GM18909 (cell line): ENCODE data around the gene LST1.

ENCODE experiments used
- ATAC-seq: cut with Tn5 transposase; IDR thresholded peaks from one replicate; pipeline ENCODE4 v1.9.1; 2021; ENCODE audit warnings: mild to moderate bottlenecking; ENCODE audit not compliant: unreplicated experiment, poor library complexity

Gene LST1

DNA sequence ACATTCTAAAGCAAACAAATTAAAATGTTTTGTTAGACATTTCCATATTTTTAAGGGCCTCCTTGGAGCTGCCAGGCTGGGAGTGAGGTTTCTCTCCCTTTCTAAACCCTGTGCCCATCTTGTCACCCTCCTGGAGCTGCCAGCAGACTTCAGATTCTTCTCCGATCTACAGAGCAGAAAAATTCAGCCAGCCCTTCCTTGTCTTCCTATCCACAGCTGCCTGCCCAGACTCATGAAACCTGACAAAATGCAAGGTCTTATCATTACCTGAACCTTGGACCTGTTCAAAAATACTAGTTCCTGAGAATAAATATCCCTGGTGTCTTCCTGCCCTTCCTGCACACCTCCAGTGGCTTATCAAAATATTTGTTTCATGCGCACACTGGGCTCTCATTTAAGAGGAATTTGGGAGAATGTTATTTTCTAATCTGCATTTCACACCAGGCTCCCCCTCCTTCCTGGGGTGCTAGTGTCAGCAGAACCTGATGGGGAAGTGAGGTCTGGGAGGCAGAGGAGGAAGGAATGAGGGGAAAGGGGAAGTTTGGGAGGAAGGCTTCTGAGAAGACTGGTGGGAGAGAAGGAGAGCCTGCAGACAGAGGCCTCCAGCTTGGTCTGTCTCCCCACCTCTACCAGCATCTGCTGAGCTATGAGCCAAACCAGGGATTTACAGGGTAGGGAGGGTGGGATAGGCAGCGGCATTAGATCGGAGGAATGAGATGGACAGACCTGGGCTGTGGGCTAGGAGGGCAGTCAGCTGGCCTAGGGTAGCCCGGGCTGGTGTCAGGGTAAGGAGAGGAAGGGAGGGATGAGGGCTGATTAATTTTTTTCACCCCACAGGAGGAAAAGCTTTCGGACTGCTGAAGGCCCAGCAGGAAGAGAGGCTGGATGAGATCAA lies 28.9 kb downstream of the LST1 start, which contains the start of gene AIF1:
Gene AIF1, plus strand, starts transcription at position 551 of the 895 bp plus-strand sequence. Its CDS starts 96 bp downstream, at position 647.
- ATAC-seq: no peak

DNA sequence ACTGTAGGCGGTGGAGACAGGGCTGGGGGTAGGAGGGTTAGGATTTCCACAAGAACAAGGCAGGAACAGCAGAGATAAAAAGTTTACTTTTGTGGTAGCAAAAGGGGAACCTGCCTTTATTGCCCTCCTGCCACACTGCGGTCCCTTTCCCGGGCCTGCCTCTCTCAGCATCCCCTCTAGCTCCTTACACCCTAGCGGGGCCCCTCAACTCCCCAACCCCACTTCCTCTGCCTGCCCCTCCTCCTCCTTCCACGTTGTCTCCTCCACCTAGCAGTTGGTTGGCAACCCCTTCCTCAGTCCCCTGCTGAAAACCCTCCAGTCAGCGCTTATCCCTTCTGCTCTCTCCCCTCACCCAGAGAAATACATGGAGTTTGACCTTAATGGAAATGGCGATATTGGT lies 29.7 kb downstream of the LST1 start:
- ATAC-seq: no peak

DNA sequence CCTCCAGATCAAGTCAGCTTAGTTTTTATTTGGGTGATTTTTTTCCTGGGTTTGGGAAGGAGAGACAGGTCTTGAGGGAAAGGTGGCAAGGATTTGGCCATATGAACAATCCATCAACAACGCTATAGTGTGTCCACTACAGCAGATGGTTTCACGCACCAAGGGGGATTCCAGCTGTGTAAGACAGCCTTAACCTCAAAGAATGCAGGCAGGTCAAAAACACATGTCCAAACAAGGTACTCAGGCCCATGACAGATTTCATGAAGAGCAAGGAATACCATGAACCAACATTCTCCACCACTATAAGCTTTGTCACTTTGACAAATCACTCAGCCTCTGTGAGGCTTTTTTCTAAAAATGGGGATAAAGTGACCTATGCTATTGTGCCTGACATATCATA lies 30.9 kb downstream of the LST1 start:
- no peak for ATAC-seq

DNA sequence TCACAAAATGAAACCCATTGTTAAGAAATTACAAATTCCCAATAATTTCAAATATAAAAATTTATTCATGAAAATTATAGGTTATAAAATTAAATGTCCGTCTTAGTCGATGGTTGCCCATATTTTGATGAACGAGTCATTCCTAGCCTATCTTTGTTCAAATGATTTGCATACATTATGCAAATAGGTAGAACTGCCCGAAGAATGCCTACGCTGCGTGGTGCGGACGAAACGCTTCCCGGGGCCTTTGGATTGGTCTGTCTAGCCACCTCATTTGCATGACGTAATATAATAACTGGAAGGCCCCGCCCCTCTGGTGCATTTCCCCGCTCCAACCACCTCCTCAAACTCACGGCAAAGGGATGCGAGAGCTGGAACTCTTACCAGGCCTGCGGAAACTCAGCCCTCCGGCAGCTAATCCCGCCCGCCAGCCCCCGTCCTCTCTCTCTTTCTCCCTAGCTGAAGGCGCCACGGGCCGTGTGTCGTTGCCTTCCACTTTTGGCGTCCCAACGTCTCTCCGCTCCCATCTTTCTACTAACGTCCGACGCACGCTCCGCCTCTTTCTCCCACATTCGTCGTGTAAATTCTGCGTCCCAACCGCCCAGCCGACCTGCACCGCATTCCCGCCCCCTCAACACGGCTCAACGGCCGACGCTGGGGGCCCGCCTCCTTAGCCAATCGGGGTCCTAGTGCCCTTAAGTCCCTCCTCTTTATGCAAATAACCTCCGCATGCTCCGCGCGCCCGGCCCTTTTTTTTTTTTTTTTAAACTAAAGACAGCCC lies 33.9 kb downstream of the LST1 start:
- ATAC-seq: peak; percentile 82

DNA sequence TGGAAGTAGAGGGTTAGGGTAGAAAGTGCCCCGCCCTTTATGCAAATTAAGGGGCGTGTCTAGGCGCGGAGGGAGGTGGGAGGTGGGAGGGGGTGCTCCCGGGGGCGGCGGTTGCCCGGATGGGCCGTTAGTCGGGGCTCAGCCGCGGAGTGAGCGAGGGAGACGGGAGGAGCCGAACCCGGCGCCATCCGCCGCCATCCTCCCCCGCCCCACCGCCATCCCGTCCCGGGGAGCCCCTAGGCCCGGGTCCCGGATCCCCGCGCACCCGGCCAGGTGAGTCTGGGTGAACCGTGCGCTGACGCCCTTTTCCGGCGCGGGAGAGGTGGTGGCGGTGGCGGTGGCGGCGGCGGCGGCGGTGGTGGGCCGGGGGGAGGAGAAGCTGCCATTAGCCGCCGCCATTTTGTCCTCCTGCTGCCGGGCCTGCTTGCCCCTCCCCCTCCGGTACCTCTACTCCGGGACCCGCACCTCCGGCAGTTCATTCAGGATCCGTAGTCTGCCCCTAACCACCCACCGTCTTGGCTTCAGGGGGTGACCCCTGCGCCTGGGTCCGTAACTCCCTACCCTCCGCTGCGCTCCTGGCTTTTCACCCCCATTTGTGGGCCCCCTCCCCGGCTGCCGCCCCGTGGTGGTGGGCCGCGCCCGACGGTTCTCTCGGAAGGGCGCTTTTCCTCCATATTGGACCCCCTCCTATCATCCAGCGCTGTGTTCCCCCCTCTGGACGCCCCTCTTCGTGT lies 34.7 kb downstream of the LST1 start, which contains the start of gene PRRC2A:
Gene PRRC2A, plus strand, starts transcription at position 130 of the 734 bp plus-strand sequence. CDS start 2,075 bp downstream, outside the sequence.
- ATAC-seq: peak; percentile 43

DNA sequence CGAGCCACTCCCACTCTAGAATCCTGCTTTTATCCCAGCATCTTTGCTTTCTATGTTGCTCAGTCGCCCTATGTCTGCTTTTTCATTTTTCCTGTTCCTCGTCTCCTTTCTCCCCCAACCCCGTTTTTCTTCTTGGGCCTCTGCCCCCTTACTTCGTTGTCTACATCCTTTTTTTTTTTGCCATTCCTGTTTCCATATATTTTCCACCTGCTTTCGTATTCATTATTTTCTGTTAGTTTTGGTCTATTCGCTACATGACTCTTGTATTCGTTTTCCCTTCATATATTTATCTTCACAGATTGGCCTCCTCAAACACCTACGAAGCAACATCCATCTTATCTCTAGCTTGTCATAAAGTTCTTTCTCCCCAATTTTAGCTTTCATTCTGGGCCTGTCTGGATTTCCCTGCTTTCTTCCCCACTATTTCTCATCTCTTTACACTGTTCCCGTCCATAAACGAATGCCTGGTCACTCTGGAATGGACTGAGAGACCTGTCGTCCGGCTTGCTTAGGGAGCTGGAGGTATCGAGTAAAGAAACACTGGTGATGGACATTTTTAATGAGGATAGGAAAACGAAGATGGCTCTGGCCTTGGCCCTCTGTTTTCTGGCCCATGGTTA lies 35.4 kb downstream of the LST1 start:
- no peak for ATAC-seq

DNA sequence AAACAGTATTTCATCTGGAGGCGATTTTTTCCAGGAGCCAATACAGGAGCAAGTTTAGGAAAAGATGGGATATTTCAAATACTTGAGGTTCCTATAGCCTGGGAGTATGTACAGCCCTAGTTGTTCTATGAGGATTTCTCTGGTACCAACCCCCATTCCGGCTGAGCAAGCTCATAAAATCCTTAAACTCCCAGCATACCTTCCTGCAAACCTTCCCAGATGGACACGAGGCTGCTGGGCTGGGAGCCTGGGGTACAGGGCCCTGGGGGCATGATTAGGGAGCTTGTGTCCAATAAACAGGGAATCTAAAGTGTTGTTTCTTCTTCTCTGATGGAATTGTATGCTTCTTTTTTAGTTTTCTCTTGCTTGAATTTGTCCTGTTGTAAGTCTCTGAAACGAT lies 35.9 kb downstream of the LST1 start:
- ATAC-seq: no peak

DNA sequence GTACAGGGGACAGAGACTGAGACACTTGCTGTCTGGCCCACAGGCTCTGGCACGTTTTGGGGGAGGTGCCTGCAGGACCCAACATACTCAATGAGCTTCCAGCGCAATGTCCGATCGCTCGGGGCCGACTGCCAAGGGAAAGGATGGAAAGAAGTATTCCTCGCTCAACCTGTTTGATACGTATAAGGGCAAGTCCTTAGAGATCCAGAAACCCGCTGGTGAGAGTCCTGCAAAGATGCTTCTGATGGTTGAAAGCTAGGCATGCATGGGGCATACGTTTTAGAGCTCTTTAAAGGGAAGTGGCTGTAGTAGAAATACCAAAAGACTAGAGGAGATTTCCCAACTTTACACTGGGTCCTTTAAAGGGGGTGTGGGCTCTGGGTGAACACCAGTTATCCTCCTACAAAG lies 36.6 kb downstream of the LST1 start:
- no peak for ATAC-seq

DNA sequence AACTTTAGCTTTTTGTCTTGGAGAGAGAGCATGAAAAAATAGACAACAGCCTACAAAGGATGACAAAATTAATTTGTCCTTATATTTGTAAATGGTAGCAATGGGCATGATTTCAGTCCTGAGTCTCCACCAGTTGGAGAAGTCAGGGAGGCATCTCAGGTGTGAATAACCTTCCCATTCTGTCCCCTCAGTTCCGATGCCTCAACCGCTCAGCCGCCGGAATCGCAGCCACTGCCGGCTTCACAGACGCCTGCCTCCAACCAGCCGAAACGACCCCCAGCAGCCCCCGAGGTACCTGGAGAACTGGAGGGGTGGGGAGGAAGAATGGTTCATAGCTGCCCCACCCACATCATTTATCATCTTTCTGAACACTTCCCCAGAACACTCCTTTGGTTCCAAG lies 38.0 kb downstream of the LST1 start:
- ATAC-seq: no peak

DNA sequence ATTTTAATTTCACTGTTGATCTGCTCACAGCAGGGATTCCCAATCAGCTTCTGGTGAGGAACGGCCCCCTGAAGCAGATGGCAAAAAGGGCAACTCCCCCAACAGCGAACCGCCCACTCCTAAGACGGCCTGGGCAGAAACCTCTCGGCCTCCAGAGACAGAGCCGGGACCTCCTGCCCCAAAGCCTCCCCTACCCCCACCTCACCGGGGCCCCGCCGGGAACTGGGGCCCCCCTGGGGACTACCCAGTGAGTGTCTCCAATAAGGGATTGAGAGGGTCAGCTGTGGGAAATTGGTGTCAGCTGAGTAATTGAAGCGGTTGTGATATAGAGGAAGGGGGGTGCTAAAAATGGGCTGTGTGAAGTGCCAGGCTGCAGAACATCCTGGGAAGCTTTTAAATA lies 40.9 kb downstream of the LST1 start:
- no peak for ATAC-seq

DNA sequence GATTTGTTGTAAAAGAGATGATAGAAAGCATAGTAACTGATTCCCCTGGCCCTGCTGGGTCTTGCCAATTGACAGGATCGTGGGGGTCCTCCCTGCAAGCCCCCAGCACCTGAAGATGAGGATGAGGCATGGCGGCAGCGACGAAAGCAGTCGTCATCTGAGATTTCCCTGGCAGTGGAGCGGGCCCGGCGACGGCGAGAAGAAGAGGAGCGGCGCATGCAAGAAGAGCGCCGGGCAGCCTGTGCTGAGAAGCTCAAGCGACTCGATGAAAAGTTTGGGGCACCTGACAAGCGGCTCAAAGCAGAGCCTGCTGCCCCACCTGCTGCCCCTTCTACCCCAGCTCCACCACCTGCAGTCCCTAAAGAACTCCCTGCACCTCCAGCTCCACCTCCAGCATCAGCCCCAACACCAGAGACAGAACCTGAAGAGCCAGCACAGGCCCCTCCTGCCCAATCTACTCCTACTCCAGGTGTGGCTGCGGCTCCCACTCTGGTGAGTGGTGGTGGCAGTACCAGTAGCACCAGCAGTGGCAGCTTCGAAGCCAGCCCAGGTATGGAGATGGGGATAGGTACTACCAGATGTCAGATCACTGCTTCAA lies 41.7 kb downstream of the LST1 start:
- no peak for ATAC-seq

DNA sequence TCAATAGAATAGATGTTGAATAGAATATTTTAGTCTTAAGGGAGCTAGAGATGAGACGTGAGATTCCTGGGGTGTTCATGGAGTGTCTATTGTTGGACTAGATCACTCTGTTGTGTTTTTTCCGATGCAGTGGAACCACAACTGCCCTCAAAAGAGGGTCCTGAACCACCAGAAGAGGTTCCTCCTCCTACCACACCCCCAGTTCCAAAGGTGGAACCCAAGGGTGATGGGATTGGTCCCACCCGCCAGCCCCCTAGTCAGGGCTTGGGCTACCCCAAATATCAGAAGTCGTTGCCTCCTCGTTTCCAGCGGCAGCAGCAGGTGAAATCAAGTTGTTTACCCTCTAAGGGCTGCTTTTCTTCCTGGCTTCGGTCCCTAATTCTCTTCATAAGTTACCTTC lies 42.9 kb downstream of the LST1 start:
- ATAC-seq: no peak

DNA sequence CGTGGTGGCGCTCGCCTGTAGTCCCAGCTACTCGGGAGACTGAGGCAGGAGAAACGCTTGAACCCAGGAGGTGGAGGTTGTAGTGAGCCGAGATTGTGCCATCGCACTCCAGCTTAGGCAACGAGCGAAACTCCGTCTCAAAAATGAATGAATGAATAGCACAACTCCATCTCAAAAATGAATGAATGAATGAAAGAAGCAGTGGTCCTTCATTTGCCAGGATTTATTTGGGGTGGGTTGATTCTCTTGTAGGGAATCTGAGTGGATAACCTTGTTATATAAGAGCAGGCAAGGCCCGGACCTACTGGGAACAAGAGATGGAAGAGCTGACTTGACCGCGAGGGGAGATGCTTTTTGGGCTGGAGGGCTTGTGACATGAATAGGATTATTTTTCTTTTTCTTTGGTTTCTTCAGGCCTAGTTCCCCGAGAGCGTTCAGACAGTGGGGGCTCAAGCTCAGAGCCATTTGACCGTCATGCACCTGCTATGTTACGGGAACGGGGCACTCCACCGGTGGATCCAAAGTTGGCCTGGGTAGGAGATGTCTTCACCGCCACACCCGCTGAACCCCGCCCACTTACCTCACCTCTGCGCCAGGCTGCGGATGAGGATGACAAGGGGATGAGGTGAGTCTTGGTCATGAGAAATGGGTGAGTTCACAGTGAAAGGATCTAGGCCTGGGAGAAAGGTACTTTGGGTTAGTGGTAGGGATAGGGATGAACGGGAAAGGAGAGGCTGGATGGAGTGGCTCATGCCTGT lies 44.3 kb downstream of the LST1 start:
- no peak for ATAC-seq

DNA sequence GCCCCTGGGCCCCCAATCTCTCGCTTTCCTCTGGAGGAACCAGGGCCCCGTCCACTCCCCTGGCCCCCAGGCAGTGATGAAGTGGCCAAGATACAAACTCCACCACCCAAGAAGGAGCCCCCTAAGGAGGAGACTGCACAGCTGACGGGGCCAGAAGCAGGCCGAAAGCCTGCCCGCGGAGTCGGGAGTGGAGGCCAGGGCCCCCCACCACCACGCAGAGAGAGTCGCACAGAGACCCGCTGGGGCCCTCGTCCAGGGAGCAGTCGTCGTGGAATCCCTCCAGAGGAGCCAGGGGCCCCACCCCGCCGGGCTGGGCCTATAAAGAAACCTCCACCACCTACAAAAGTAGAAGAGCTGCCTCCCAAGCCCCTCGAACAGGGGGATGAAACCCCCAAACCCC lies 45.1 kb downstream of the LST1 start:
- no peak for ATAC-seq

DNA sequence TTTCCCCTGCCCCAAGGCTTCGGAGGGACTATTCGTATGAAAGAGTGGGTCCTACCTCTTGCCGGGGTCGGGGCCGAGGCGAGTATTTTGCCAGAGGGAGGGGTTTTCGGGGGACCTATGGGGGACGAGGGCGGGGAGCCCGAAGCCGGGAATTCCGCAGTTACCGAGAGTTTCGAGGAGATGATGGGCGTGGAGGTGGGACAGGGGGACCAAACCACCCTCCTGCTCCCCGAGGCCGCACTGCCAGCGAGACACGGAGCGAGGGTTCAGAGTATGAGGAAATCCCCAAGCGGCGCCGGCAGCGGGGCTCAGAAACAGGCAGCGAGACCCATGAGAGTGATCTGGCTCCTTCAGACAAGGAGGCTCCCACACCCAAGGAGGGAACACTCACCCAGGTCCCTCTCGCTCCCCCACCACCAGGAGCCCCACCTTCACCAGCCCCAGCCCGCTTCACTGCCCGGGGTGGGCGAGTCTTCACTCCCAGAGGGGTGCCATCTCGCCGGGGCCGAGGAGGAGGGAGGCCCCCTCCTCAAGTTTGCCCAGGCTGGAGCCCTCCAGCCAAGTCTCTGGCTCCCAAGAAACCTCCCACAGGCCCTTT lies 45.7 kb downstream of the LST1 start:
- ATAC-seq: no peak

DNA sequence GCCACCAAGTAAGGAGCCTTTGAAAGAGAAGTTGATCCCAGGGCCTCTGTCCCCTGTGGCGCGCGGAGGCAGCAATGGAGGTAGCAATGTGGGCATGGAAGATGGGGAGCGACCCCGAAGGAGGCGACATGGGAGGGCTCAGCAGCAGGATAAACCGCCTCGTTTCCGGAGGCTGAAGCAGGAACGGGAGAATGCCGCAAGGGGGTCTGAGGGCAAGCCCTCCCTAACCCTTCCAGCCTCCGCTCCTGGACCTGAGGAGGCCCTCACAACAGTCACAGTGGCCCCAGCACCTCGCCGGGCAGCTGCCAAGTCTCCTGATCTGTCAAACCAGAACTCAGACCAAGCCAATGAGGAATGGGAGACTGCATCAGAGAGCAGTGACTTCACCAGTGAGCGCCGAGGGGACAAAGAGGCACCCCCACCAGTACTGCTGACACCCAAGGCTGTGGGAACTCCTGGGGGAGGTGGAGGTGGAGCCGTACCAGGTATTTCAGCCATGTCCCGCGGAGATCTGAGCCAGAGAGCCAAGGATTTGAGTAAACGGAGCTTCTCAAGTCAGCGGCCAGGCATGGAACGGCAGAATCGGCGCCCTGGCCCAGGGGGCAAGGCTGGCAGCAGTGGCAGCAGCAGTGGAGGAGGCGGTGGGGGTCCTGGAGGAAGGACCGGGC lies 46.3 kb downstream of the LST1 start:
- no peak for ATAC-seq

DNA sequence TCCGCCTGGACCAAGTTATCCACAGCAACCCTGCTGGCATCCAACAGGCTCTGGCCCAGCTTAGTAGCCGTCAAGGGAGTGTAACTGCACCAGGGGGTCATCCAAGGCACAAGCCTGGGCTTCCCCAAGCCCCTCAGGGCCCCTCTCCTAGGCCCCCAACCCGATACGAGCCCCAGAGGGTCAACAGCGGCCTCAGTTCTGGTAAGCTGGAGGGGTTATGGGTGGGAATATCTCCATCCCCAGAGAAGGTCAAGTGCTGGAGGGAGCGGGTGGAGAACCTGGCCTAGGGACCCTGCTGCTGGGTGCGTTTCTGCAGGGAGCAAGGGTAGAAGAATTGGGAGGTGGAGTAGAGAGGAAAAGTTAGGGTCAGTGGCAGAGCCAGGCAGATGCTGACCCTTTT lies 47.4 kb downstream of the LST1 start:
- ATAC-seq: no peak

DNA sequence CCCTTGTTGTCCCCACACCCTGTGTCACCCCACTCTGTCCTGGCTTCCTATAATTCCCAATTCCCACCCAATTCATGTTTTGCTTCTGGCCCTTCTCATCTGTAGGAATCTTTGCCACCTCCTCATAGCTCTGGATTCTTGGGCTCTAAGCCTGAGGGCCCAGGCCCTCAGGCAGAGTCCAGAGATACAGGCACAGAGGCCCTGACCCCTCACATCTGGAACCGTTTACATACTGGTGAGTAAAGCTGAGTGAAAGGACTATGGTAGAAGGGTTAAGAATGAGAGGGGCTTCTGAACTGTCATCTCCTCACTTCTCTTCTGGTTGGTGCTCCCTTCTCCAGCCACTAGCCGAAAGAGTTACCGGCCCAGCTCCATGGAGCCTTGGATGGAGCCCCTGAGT lies 48.1 kb downstream of the LST1 start:
- no peak for ATAC-seq
